Right lobe of liver (tissue), 6 donors: Measurements from ENCODE around the gene PDE4B. TPM values are rescaled to one million over a fixed set of nuclear protein-coding genes. Genes with fewer than 3 reads are reported as not detected.

Experiments used
- ATAC-seq, 4 donors: fragments of 200-7000 bp; cut with Tn5 transposase; one replicate each; pipeline ENCODE4 v1.9.1; 2020; ENCODE audit warnings: mild to moderate bottlenecking in 4 of 4, moderate library complexity in 4 of 4
- DNase-seq, 3 donors: peaks; one replicate each; pipeline ENCODE4 v3.0.0-alpha.2; 2020
- H3K27ac ChIP-seq, 3 donors: fragments of 200-600 bp; one replicate each; pipeline ENCODE4 v1.8.0; 2022
- H3K27me3 ChIP-seq, 2 donors: fragments of 200-600 bp; one replicate each; pipeline ENCODE4 v1.8.0; 2022
- H3K36me3 ChIP-seq, 4 donors: fragments of 200-600 bp; sonication (generic) in 1 of 4; one replicate each; pipeline versions ENCODE4 v1.5.1 to v1.8.0; 2017 to 2022; ENCODE audit warnings: control low read depth in 1 of 4
- H3K4me1 ChIP-seq, 4 donors: fragments of 200-600 bp; sonication (generic) in 1 of 4; one replicate each; pipeline versions ENCODE4 v1.5.1 to v1.8.0; 2017 to 2022; ENCODE audit warnings: control low read depth in 1 of 4
- H3K4me3 ChIP-seq, 3 donors: fragments of 200-600 bp; one replicate each; pipeline ENCODE4 v1.8.0; 2022
- H3K9me3 ChIP-seq, 4 donors: fragments of 200-600 bp; sonication (generic) in 1 of 4; one replicate each; pipeline versions ENCODE4 v1.5.1 to v1.8.0; 2017 to 2022; ENCODE audit warnings: control low read depth in 1 of 4
- CTCF ChIP-seq, 4 donors: fragments of 200-600 bp in 3 of 4; fragments of 450-650 bp in 1 of 4; IDR thresholded peaks; one replicate each; pipeline versions ENCODE4 v1.5.1 to v1.8.0; 2016 to 2022; ENCODE audit warnings: antibody characterized with exemption in 4 of 4, mild to moderate bottlenecking in 2 of 4
- POLR2A ChIP-seq: fragments of 450-650 bp; IDR thresholded peaks from one replicate; pipeline ENCODE4 v1.6.1; 2017; ENCODE audit warnings: antibody characterized with exemption, mild to moderate bottlenecking
- WGBS: methylation state at CpG from one replicate; pipeline ENCODE4 v1.1.6; 2018; ENCODE audit warnings: low coverage, low lambda C conversion rate; ENCODE audit not compliant: insufficient coverage; ENCODE audit errors: missing lambda C conversion rate; 5-methylcytosine and 5-hydroxymethylcytosine counted together
- intact Hi-C, 2 donors: fragments of 100-400 bp; cut with DNase I; formaldehyde crosslinking; loops; one replicate each; pipeline versions ENCODE4 v1.11.2 to v1.14.1; 2022
- total RNA-seq, 6 experiments: library from RNA; depleted of rRNA in 2 of 6; stranded (reverse); fragments of >200 nt in 2 of 6; fragmentation: NEBNext Ultra II Directional in 3 of 6; extraction: Animal tissue kit (Norgen Biotek cat#: 25700) in 3 of 6; gene quantifications; one replicate each; pipeline versions ENCODE4 v1.1.0 to v1.2.4, GENCODE V29; 2016 to 2023
- donor health status: DM: no; HTN: yes; CAD: no.
- donor health status: DM: no; HTN: no; CAD: no.
- donor health status: DM: no; HTN: no; CAD: no.
- donor health status: DM: no; HTN: yes; CAD: no.
- donor health status: DM: no; HTN: yes; CAD: no.

Gene PDE4B
- total RNA-seq, 6 experiments from 2014 or later, result 1.4 to 6.4 (median 2.4) TPM

- ATAC-seq (peak in 3 of 4 donors; percentile 21 to 52 (median 22)), DNase-seq (no peak)
- no peak for TF ChIP-seq POLR2A
- no peak for TF ChIP-seq CTCF (IDR thresholded peaks at IDR 0.05)
- no peaks in the 10 kb centered on the region for H3K9me3 ChIP-seq
- H3K27ac ChIP-seq, result no peak overlapping the region
- no peaks in the 10 kb centered on the region for H3K4me1 ChIP-seq
- intact Hi-C loops, result no loop called here
- H3K4me3 ChIP-seq, result no peak overlapping the region
- 60% methylated on average over 5 of the region's 7 CpGs for WGBS
- H3K27me3 ChIP-seq, result no peaks in the 10 kb centered on the region
- no peaks in the 10 kb centered on the region for H3K36me3 ChIP-seq
Measured at GRCh38 chr1:65948609-65949229, 156.0 kb downstream of the PDE4B start.

- Histone ChIP-seq H3K27me3 (no peaks in the 10 kb centered on the region), H3K36me3 (no peaks in the 10 kb centered on the region), H3K4me3 (no peak overlapping the region), H3K9me3 (no peaks in the 10 kb centered on the region), H3K4me1 (no peaks in the 10 kb centered on the region), H3K27ac (no peak overlapping the region)
- ATAC-seq (peak in 2 of 4 donors; percentile 63 to 80), DNase-seq (no peak)
- intact Hi-C loops, result no loop called here
- 79% methylated on average over 2 of the region's 2 CpGs for WGBS
- TF ChIP-seq POLR2A, result no peak
- no peak for TF ChIP-seq CTCF (IDR thresholded peaks at IDR 0.05)
Measured at GRCh38 chr1:65949230-65949626, 156.5 kb downstream of the PDE4B start.

- Histone ChIP-seq H3K27ac (no peak overlapping the region), H3K27me3 (no peaks in the 10 kb centered on the region), H3K4me3 (no peak overlapping the region), H3K36me3 (no peaks in the 10 kb centered on the region), H3K4me1 (no peaks in the 10 kb centered on the region), H3K9me3 (no peaks in the 10 kb centered on the region)
- no peak for DNase-seq
- 79% methylated on average over 3 of the region's 3 CpGs for WGBS
- intact Hi-C loops, result no loop called here
- no peak for ATAC-seq
- TF ChIP-seq CTCF (IDR thresholded peaks at IDR 0.05) (no peak), POLR2A (no peak)
Measured at GRCh38 chr1:65949933-65950332, 157.2 kb downstream of the PDE4B start.

- no peaks in the 10 kb centered on the region for H3K9me3 ChIP-seq
- TF ChIP-seq CTCF (IDR thresholded peaks at IDR 0.05), result no peak
- TF ChIP-seq POLR2A, result no peak
- H3K4me3 ChIP-seq, result no peak overlapping the region
- no peaks in the 10 kb centered on the region for H3K36me3 ChIP-seq
- no peak overlapping the region for H3K27ac ChIP-seq
- intact Hi-C loops, result no loop called here
- H3K4me1 ChIP-seq, result no peaks in the 10 kb centered on the region
- DNase-seq, result no peak
- H3K27me3 ChIP-seq, result no peaks in the 10 kb centered on the region
- ATAC-seq, result no peak
- WGBS, result 45% methylated on average over 3 of the region's 3 CpGs
Measured at GRCh38 chr1:65952696-65953095, 160.0 kb downstream of the PDE4B start.
